Measurements from ENCODE around the gene FOXP1.

DNA sequence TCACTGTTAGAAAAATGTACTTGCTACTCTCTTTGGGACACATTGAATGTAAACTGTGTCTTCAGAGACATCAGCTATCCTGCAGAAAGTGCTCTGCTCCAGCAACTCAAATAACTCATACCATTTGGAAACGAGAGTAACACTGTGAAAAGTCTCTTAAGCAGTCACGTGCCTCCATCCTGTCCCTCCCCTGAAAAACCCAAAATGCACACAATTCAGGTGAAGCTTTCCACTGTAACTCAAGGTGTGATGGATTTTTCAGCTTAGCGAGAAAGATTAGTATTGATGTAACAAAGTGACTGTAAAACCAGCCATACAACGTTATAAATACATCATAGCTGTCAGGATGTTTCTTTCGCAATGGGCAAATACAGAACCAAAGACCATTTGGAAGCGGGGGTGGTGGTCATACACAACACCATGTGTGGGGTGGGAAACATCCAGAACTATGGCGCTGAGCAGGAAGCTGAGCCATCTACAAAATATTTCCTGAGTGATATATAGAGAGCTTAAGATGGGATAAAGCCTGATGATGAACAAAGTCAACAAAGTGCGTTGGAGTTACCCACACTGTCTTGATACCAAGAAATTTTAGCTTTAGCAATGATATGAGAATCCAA, 332.3 kb downstream of the FOXP1 start:
- TF ChIP-seq, protein P1, sequence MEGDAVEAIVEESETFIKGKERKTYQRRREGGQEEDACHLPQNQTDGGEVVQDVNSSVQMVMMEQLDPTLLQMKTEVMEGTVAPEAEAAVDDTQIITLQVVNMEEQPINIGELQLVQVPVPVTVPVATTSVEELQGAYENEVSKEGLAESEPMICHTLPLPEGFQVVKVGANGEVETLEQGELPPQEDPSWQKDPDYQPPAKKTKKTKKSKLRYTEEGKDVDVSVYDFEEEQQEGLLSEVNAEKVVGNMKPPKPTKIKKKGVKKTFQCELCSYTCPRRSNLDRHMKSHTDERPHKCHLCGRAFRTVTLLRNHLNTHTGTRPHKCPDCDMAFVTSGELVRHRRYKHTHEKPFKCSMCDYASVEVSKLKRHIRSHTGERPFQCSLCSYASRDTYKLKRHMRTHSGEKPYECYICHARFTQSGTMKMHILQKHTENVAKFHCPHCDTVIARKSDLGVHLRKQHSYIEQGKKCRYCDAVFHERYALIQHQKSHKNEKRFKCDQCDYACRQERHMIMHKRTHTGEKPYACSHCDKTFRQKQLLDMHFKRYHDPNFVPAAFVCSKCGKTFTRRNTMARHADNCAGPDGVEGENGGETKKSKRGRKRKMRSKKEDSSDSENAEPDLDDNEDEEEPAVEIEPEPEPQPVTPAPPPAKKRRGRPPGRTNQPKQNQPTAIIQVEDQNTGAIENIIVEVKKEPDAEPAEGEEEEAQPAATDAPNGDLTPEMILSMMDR (IDR thresholded peaks at IDR 0.05; ENCODE audit: low read depth, low read length), result no peak
- no peak for TF ChIP-seq EZH2phosphoT487 (IDR thresholded peaks at IDR 0.05; ENCODE audit: low read depth)

Data from OCI-LY3 (cell line).